ENCODE results near the gene ELK4.

GRCh38 chr1:205612104-205612503, 19.7 kb downstream of the ELK4 start:
- no peak for TF ChIP-seq CTCF (IDR thresholded peaks at IDR 0.05; ENCODE audit: insufficient read depth, low read length)
- no peak for TF ChIP-seq GABPA (IDR thresholded peaks at IDR 0.05; ENCODE audit: low read depth)
- TF ChIP-seq REST (IDR thresholded peaks at IDR 0.05; ENCODE audit: insufficient replicate concordance, low read depth): no peak

All from HL-60 (cell line).